GM21786 (cell line): Measurements from ENCODE around the gene LINC01488.

ENCODE experiments used
- ATAC-seq: cut with Tn5 transposase; IDR thresholded peaks from one replicate; pipeline ENCODE4 v1.9.1; 2021; ENCODE audit not compliant: unreplicated experiment

LINC01488 gene

GRCh38 chr11:69541501-69542313 lies 60.2 kb downstream of the LINC01488 start:
- no peak for ATAC-seq

- no peak for ATAC-seq
Observed at GRCh38 chr11:69542314-69543168, 61.1 kb downstream of the LINC01488 start.
